H1 (cell line): ENCODE results near the gene CAMK2A. TPM values are rescaled to one million over a fixed set of nuclear protein-coding genes. Genes with fewer than 3 reads are reported as not detected.

Experiments
- CTCF ChIA-PET: fragments of 300-600 bp; sonication (Branson Sonifier 250); formaldehyde crosslinking; loops from one replicate; lab custom pipeline; 2021; ENCODE audit not compliant: partially characterized antibody; lab: Charles Lee
- POLR2A ChIA-PET: fragments of 300-600 bp; sonication (Branson Sonifier 250); formaldehyde crosslinking; loops from one replicate; lab custom pipeline; 2021; ENCODE audit warnings: inconsistent platforms; ENCODE audit not compliant: partially characterized antibody; lab: Charles Lee
- DNase-seq, 2 experiments: peaks; one replicate each; pipeline versions ENCODE4 v3.0.0 to v3.0.0-alpha.2; 2010 to 2022; ENCODE audit warnings: low spot score in 2 of 2, low read depth in 1 of 2, mixed read lengths in 1 of 2
- FAIRE-seq: peaks from 2 replicates; lab custom pipeline; 2011; peaks lifted over from hg19 to GRCh38; lab: Jason Lieb, UNC
- H2AFZ ChIP-seq: 2 replicates; pipeline ENCODE4 v1.8.1; 2012; ENCODE audit warnings: low read length, inconsistent platforms
- H2AK5ac ChIP-seq: 2 replicates; pipeline ENCODE4 v1.6.1; 2013; ENCODE audit warnings: low read depth, low read length
- H2BK120ac ChIP-seq: replicated peaks from 2 replicates; pipeline ENCODE3; 2013; ENCODE audit warnings: low read depth, low read length, inconsistent platforms
- H2BK12ac ChIP-seq: 2 replicates; pipeline ENCODE4 v1.6.1; 2013; ENCODE audit warnings: low read depth, low read length
- H2BK15ac ChIP-seq: 2 replicates; pipeline ENCODE4 v1.6.1; 2013; ENCODE audit warnings: low read length
- H2BK20ac ChIP-seq: 2 replicates; pipeline ENCODE4 v1.6.1; 2013; ENCODE audit warnings: low read length
- H2BK5ac ChIP-seq: 2 replicates; pipeline ENCODE4 v1.6.1; 2013; ENCODE audit warnings: low read depth, low read length
- H3K14ac ChIP-seq: 2 replicates; pipeline ENCODE4 v1.6.1; 2013; ENCODE audit warnings: inconsistent platforms; ENCODE audit not compliant: insufficient read length
- H3K18ac ChIP-seq: 2 replicates; pipeline ENCODE4 v1.6.1; 2013; ENCODE audit warnings: low read length; ENCODE audit errors: extremely low read depth
- H3K23ac ChIP-seq: 2 replicates; pipeline ENCODE4 v1.6.1; 2013; ENCODE audit warnings: inconsistent platforms; ENCODE audit not compliant: insufficient read length
- H3K23me2 ChIP-seq: 2 replicates; pipeline ENCODE4 v1.6.1; 2013; ENCODE audit warnings: low read depth, low read length
- H3K27ac ChIP-seq: 2 replicates; pipeline ENCODE4 v1.6.1; 2011; ENCODE audit warnings: low read depth, low read length, inconsistent platforms
- H3K27me3 ChIP-seq, 4 experiments: replicated peaks in 1 of 4; 1 replicate in 1 of 4; 2 replicates in 3 of 4; pipeline versions ENCODE4 v1.6.1 to v1.8.1; 2011 to 2013; ENCODE audit warnings: low read length in 3 of 4, mild to moderate bottlenecking in 3 of 4, inconsistent platforms in 2 of 4, mixed read lengths in 2 of 4, moderate library complexity in 1 of 4; ENCODE audit not compliant: control insufficient read depth in 3 of 4, insufficient read depth in 3 of 4; ENCODE audit errors: extremely low read depth in 1 of 4
- H3K36me3 ChIP-seq, 4 experiments: 2 replicates each; pipeline versions ENCODE4 v1.6.1 to v1.8.1; 2011 to 2013; ENCODE audit warnings: mild to moderate bottlenecking in 4 of 4, low read length in 3 of 4, moderate library complexity in 2 of 4, control low read depth in 1 of 4, inconsistent platforms in 1 of 4; ENCODE audit not compliant: insufficient read depth in 4 of 4, control insufficient read depth in 2 of 4
- H3K4ac ChIP-seq: replicated peaks from 2 replicates; pipeline ENCODE3; 2013; ENCODE audit warnings: low read length, low read depth, mixed read lengths, inconsistent platforms; ENCODE audit not compliant: insufficient read length
- H3K4me1 ChIP-seq, 4 experiments: replicated peaks in 1 of 4; 1 replicate in 1 of 4; 2 replicates in 3 of 4; pipeline versions ENCODE4 v1.6.1 to v1.8.1; 2011 to 2013; ENCODE audit warnings: low read length in 3 of 4, inconsistent platforms in 2 of 4, mixed read lengths in 1 of 4; ENCODE audit not compliant: insufficient read depth in 4 of 4, control insufficient read depth in 3 of 4
- H3K4me2 ChIP-seq, 2 experiments: 2 replicates each; pipeline versions ENCODE4 v1.6.1 to v1.8.1; 2011 to 2013; ENCODE audit warnings: low read depth in 2 of 2, low read length in 2 of 2, control low read depth in 1 of 2, inconsistent platforms in 1 of 2, mild to moderate bottlenecking in 1 of 2; ENCODE audit not compliant: insufficient read depth in 1 of 2
- H3K4me3 ChIP-seq, 4 experiments: fragments of 200-600, 300-600 bp in 1 of 4; sonication (generic), shearing (Covaris generic), sonication (Bioruptor Twin) in 1 of 4; 2 replicates each; pipeline versions ENCODE4 v1.5.1 to v1.8.1; 2011 to 2016; ENCODE audit warnings: low read length in 4 of 4, low read depth in 3 of 4, control low read depth in 2 of 4, inconsistent platforms in 2 of 4, mild to moderate bottlenecking in 2 of 4, mixed read lengths in 1 of 4, moderate library complexity in 1 of 4; ENCODE audit not compliant: insufficient read depth in 2 of 4; ENCODE audit errors: extremely low read depth in 1 of 4
- H3K56ac ChIP-seq: replicated peaks from 2 replicates; pipeline ENCODE3; 2013; ENCODE audit warnings: low read depth, mild to moderate bottlenecking, mixed read lengths, low read length, inconsistent platforms; ENCODE audit not compliant: insufficient read length
- H3K79me1 ChIP-seq: 2 replicates; pipeline ENCODE4 v1.6.1; 2013; ENCODE audit warnings: low read depth, low read length, control low read depth
- H3K79me2 ChIP-seq, 2 experiments: 2 replicates each; pipeline versions ENCODE4 v1.6.1 to v1.8.1; 2012 to 2013; ENCODE audit warnings: low read length in 2 of 2, mild to moderate bottlenecking in 2 of 2, inconsistent platforms in 1 of 2; ENCODE audit not compliant: insufficient read depth in 2 of 2, control insufficient read depth in 1 of 2
- H3K9ac ChIP-seq, 4 experiments: replicated peaks in 1 of 4; 1 replicate in 1 of 4; 2 replicates in 3 of 4; pipeline versions ENCODE4 v1.6.1 to v1.8.1; 2011 to 2013; ENCODE audit warnings: low read depth in 3 of 4, low read length in 3 of 4, control low read depth in 2 of 4, mild to moderate bottlenecking in 2 of 4, moderate library complexity in 2 of 4, inconsistent platforms in 1 of 4; ENCODE audit errors: extremely low read depth in 1 of 4
- H3K9me3 ChIP-seq, 2 experiments: 2 replicates each; pipeline versions ENCODE4 v1.6.1 to v1.8.1; 2012 to 2013; ENCODE audit warnings: mild to moderate bottlenecking in 2 of 2, moderate library complexity in 2 of 2, control low read depth in 1 of 2, inconsistent platforms in 1 of 2, low read depth in 1 of 2, low read length in 1 of 2, mixed read lengths in 1 of 2; ENCODE audit not compliant: insufficient read depth in 2 of 2
- H4K20me1 ChIP-seq, 2 experiments: replicated peaks in 1 of 2; 2 replicates each; pipeline versions ENCODE3 to v1.8.1; 2011 to 2013; ENCODE audit warnings: inconsistent platforms in 2 of 2, low read length in 2 of 2, mild to moderate bottlenecking in 1 of 2; ENCODE audit not compliant: insufficient read depth in 2 of 2, control insufficient read depth in 1 of 2
- H4K5ac ChIP-seq: 2 replicates; pipeline ENCODE4 v1.6.1; 2013; ENCODE audit warnings: low read length, low read depth, mixed read lengths, inconsistent platforms; ENCODE audit not compliant: insufficient read length
- H4K8ac ChIP-seq: 2 replicates; pipeline ENCODE4 v1.8.0; 2013; ENCODE audit warnings: mild to moderate bottlenecking, moderate library complexity, low read length, inconsistent platforms; ENCODE audit not compliant: insufficient read depth; ENCODE audit errors: extremely low read depth
- H4K91ac ChIP-seq: replicated peaks from 2 replicates; pipeline ENCODE3; 2013; ENCODE audit warnings: low read length, mixed read lengths, inconsistent platforms; ENCODE audit not compliant: insufficient read length
- BACH1 ChIP-seq: IDR thresholded peaks from 2 replicates; pipeline ENCODE4 v1.6.1; 2012; ENCODE audit warnings: low read length, improper control_type of control experiment
- GTF2F1 ChIP-seq: IDR thresholded peaks from 2 replicates; pipeline ENCODE4 v1.6.1; 2012; ENCODE audit warnings: low read depth, low read length, improper control_type of control experiment, borderline replicate concordance
- JUND ChIP-seq: IDR thresholded peaks from 2 replicates; pipeline ENCODE4 v1.6.1; 2011; ENCODE audit warnings: mild to moderate bottlenecking, improper control_type of control experiment, low read length
- RFX5 ChIP-seq: IDR thresholded peaks from 2 replicates; pipeline ENCODE4 v1.6.1; 2011; ENCODE audit warnings: low read depth, low read length, improper control_type of control experiment, borderline replicate concordance
- WGBS, 2 experiments: shearing (Covaris generic) in 1 of 2; methylation state at CpG; one replicate each; pipeline versions ENCODE4 v1.1.6 to v1.1.7; 2013 to 2015; ENCODE audit warnings: low lambda C conversion rate in 2 of 2, mixed read lengths in 2 of 2, inconsistent platforms in 1 of 2, low coverage in 1 of 2, missing lambda C conversion rate in 1 of 2; ENCODE audit not compliant: insufficient replicate concordance in 2 of 2, insufficient coverage in 1 of 2, insufficient read length in 1 of 2; ENCODE audit errors: extremely low coverage in 1 of 2, missing lambda C conversion rate in 1 of 2; 5-methylcytosine and 5-hydroxymethylcytosine counted together
- polyA plus RNA-seq, 7 experiments: library from polyadenylated mRNA; depleted of rRNA in 3 of 7; stranded (reverse) in 5 of 7; unstranded in 2 of 7; fragments of >200 nt in 5 of 7; fragments of 200-250 nt in 2 of 7; gene quantifications; 1 replicate in 5 of 7; 2 replicates in 1 of 7; 4 replicates in 1 of 7; pipeline versions ENCODE4 v1.2.1 to v1.2.3, GENCODE V29; 2011 to 2013; ENCODE audit warnings: missing spikeins in 2 of 7, mixed read lengths in 2 of 7
- total RNA-seq: library from RNA; stranded (reverse); fragmentation: NEBNext Ultra II Directional; extraction: Animal tissue kit (Norgen Biotek cat#: 25700); gene quantifications from 2 replicates; pipeline ENCODE4 v1.2.1, GENCODE V29; 2021

CAMK2A gene
- total and polyA plus RNA-seq, 2 of the 8 experiments (the other 6 are each of a cell fraction or from before 2014, with no cell fraction given) = 0.20 to 0.28 TPM

DNA sequence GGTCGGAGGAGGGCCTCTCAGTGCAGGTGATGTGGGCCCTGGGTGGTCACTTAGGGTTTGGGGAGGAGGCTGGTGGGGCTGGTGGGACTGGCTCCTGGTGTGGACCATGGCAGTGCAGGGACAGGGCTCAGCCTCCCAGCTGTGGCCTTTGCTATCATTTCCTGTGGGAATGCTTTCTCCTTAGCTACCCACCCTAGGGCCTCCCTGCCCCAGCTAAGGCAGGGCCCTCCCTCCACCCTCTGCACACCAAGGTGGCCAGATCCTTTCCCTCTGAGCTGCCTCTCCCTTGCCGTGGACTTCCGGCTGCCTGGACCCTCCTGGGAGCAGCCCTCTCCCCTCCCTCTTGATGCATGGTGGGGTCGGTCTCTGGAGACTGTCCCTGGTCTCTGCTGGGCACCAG lies 35.9 kb upstream of the CAMK2A start:
- H4K8ac ChIP-seq = no peak overlapping the region
- no peaks in the 10 kb centered on the region for H4K20me1 ChIP-seq
- H3K27ac ChIP-seq = no peak overlapping the region
- H4K5ac ChIP-seq = no peak overlapping the region
- no peak overlapping the region for H2BK12ac ChIP-seq
- no peaks in the 10 kb centered on the region for H3K4me1 ChIP-seq
- POLR2A ChIA-PET = interaction anchor here (0.5 to 1.3 kb wide), 3 partner anchors 9 to 20 kb away, joined by 3 to 4 read pairs (median 3); no protein-coding TSS in a partner anchor
- H2AK5ac ChIP-seq = no peak overlapping the region
- no peak for FAIRE-seq
- H3K23me2 ChIP-seq = no peaks in the 10 kb centered on the region
- H3K36me3 ChIP-seq = no peaks in the 10 kb centered on the region
- no peak overlapping the region for H2AFZ ChIP-seq
- WGBS, 2 experiments = 76% methylated on average over 4 of the region's 4 CpGs; no CpG with 5 or more reads in 1 of the 2 experiments
- H3K4ac ChIP-seq = no peak overlapping the region
- H3K18ac ChIP-seq = no peak overlapping the region
- H2BK20ac ChIP-seq = no peak overlapping the region
- no peak overlapping the region for H3K4me3 ChIP-seq
- H2BK15ac ChIP-seq = no peak overlapping the region
- no peaks in the 10 kb centered on the region for H3K79me1 ChIP-seq
- H3K27me3 ChIP-seq = no peaks in the 10 kb centered on the region
- CTCF ChIA-PET = interaction anchor here (0.7 to 2.2 kb wide), 6 partner anchors 8 to 68 kb away, joined by 3 to 9 read pairs (median 3); no protein-coding TSS in a partner anchor
- no peak for TF ChIP-seq BACH1
- no peak for TF ChIP-seq RFX5
- TF ChIP-seq JUND = no peak
- no peak for TF ChIP-seq GTF2F1
- H3K23ac ChIP-seq = no peak overlapping the region
- no peak overlapping the region for H3K4me2 ChIP-seq
- no peak overlapping the region for H3K14ac ChIP-seq
- H2BK5ac ChIP-seq = no peak overlapping the region
- H2BK120ac ChIP-seq = no peak overlapping the region
- no peak overlapping the region for H3K56ac ChIP-seq
- no peak for DNase-seq
- no peak overlapping the region for H3K9ac ChIP-seq
- no peaks in the 10 kb centered on the region for H3K9me3 ChIP-seq
- H3K79me2 ChIP-seq = no peaks in the 10 kb centered on the region
- H4K91ac ChIP-seq = no peak overlapping the region
